ENCODE results near the gene CALHM2.

Gene CALHM2

GRCh38 chr10:103481974-103482531, 29.9 kb upstream of the CALHM2 start:
- TF ChIP-seq GATA3 (IDR thresholded peaks at IDR 0.05; ENCODE audit: low read depth, low read length) (no peak), GATA2 (IDR thresholded peaks at IDR 0.05; ENCODE audit: low read depth, low read length) (no peak)

GRCh38 chr10:103480521-103480920, 28.4 kb upstream of the CALHM2 start:
- TF ChIP-seq GATA2 (IDR thresholded peaks at IDR 0.05; ENCODE audit: low read depth, low read length) (no peak), GATA3 (IDR thresholded peaks at IDR 0.05; ENCODE audit: low read depth, low read length) (no peak)

GRCh38 chr10:103479135-103479534, 27.0 kb upstream of the CALHM2 start, which contains the start of gene CALHM3:
CALHM3 (minus strand) TSS chr10:103479240; CDS start chr10:103479032, 208 bp downstream.
- TF ChIP-seq GATA2 (IDR thresholded peaks at IDR 0.05; ENCODE audit: low read depth, low read length) (no peak), GATA3 (IDR thresholded peaks at IDR 0.05; ENCODE audit: low read depth, low read length) (no peak)

GRCh38 chr10:103478671-103479070, 26.5 kb upstream of the CALHM2 start:
- TF ChIP-seq GATA3 (IDR thresholded peaks at IDR 0.05; ENCODE audit: low read depth, low read length), result no peak
- TF ChIP-seq GATA2 (IDR thresholded peaks at IDR 0.05; ENCODE audit: low read depth, low read length), result no peak

- TF ChIP-seq GATA2 (IDR thresholded peaks at IDR 0.05; ENCODE audit: low read depth, low read length) (no peak), GATA3 (IDR thresholded peaks at IDR 0.05; ENCODE audit: low read depth, low read length) (no peak)
Measured at GRCh38 chr10:103476046-103476768, 24.0 kb upstream of the CALHM2 start.

GRCh38 chr10:103475437-103475836, 23.3 kb upstream of the CALHM2 start:
- TF ChIP-seq GATA2 (IDR thresholded peaks at IDR 0.05; ENCODE audit: low read depth, low read length) (no peak), GATA3 (IDR thresholded peaks at IDR 0.05; ENCODE audit: low read depth, low read length) (no peak)

GRCh38 chr10:103474077-103474476, 21.9 kb upstream of the CALHM2 start:
- TF ChIP-seq GATA2 (IDR thresholded peaks at IDR 0.05; ENCODE audit: low read depth, low read length), result no peak

- TF ChIP-seq GATA3 (IDR thresholded peaks at IDR 0.05; ENCODE audit: low read depth, low read length) (no peak), GATA2 (IDR thresholded peaks at IDR 0.05; ENCODE audit: low read depth, low read length) (no peak)
Measured at GRCh38 chr10:103473261-103473671, 21.1 kb upstream of the CALHM2 start.

- TF ChIP-seq GATA2 (IDR thresholded peaks at IDR 0.05; ENCODE audit: low read depth, low read length) (no peak), GATA3 (IDR thresholded peaks at IDR 0.05; ENCODE audit: low read depth, low read length) (no peak)
Measured at GRCh38 chr10:103472005-103472404, 19.8 kb upstream of the CALHM2 start.

- TF ChIP-seq GATA2 (IDR thresholded peaks at IDR 0.05; ENCODE audit: low read depth, low read length), result no peak
- no peak for TF ChIP-seq GATA3 (IDR thresholded peaks at IDR 0.05; ENCODE audit: low read depth, low read length)
Measured at GRCh38 chr10:103470761-103471653, 18.8 kb upstream of the CALHM2 start.

- no peak for TF ChIP-seq GATA2 (IDR thresholded peaks at IDR 0.05; ENCODE audit: low read depth, low read length)
- no peak for TF ChIP-seq GATA3 (IDR thresholded peaks at IDR 0.05; ENCODE audit: low read depth, low read length)
Measured at GRCh38 chr10:103469201-103469600, 17.0 kb upstream of the CALHM2 start.

- no peak for TF ChIP-seq GATA2 (IDR thresholded peaks at IDR 0.05; ENCODE audit: low read depth, low read length)
- TF ChIP-seq GATA3 (IDR thresholded peaks at IDR 0.05; ENCODE audit: low read depth, low read length), result no peak
Measured at GRCh38 chr10:103467406-103467805, 15.2 kb upstream of the CALHM2 start.

GRCh38 chr10:103466734-103467133, 14.6 kb upstream of the CALHM2 start:
- TF ChIP-seq GATA3 (IDR thresholded peaks at IDR 0.05; ENCODE audit: low read depth, low read length) (no peak), GATA2 (IDR thresholded peaks at IDR 0.05; ENCODE audit: low read depth, low read length) (no peak)

GRCh38 chr10:103465411-103466179, 13.4 kb upstream of the CALHM2 start:
- TF ChIP-seq GATA2 (IDR thresholded peaks at IDR 0.05; ENCODE audit: low read depth, low read length) (no peak), GATA3 (IDR thresholded peaks at IDR 0.05; ENCODE audit: low read depth, low read length) (no peak)

Measured in SH-SY5Y (cell line).